GM12864 (cell line): Measurements from ENCODE around the gene CPLX1.

Experiments
- DNase-seq: peaks from one replicate; pipeline ENCODE4 v3.0.0-alpha.2; 2011; ENCODE audit warnings: low read depth
- H3K4me3 ChIP-seq: 2 replicates; pipeline ENCODE4 v1.5.1; 2011; ENCODE audit warnings: mild to moderate bottlenecking, low read depth, low read length, control low read depth
- TF ChIP-seq, protein P1 (sequence below): IDR thresholded peaks from 2 replicates; pipeline ENCODE4 v1.5.1; 2011; ENCODE audit warnings: low read depth, mild to moderate bottlenecking, moderate library complexity, low read length, control low read depth, inconsistent platforms; ENCODE audit errors: missing control alignments

The CPLX1 gene

DNA sequence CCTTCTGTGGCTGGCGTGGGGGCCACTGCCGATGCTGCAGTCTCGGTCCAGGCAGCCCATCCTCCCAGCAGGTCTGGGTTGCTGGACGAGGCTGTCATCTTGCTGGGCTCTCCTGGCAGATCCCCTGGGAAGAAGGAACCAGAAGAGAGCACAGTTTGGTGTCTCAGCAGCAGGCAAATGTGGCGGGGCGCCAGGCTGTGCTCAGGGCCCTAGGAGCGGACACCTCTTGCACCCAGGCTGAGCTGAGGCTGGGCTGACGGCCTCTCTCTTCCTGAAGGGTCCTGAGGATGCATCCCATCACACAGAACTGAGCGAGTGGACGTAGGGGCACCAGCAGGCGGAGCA is 39.2 kb upstream of the CPLX1 start:
- H3K4me3 ChIP-seq = no peak overlapping the region
- TF ChIP-seq, protein P1, sequence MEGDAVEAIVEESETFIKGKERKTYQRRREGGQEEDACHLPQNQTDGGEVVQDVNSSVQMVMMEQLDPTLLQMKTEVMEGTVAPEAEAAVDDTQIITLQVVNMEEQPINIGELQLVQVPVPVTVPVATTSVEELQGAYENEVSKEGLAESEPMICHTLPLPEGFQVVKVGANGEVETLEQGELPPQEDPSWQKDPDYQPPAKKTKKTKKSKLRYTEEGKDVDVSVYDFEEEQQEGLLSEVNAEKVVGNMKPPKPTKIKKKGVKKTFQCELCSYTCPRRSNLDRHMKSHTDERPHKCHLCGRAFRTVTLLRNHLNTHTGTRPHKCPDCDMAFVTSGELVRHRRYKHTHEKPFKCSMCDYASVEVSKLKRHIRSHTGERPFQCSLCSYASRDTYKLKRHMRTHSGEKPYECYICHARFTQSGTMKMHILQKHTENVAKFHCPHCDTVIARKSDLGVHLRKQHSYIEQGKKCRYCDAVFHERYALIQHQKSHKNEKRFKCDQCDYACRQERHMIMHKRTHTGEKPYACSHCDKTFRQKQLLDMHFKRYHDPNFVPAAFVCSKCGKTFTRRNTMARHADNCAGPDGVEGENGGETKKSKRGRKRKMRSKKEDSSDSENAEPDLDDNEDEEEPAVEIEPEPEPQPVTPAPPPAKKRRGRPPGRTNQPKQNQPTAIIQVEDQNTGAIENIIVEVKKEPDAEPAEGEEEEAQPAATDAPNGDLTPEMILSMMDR = no peak
- DNase-seq = no peak

DNA sequence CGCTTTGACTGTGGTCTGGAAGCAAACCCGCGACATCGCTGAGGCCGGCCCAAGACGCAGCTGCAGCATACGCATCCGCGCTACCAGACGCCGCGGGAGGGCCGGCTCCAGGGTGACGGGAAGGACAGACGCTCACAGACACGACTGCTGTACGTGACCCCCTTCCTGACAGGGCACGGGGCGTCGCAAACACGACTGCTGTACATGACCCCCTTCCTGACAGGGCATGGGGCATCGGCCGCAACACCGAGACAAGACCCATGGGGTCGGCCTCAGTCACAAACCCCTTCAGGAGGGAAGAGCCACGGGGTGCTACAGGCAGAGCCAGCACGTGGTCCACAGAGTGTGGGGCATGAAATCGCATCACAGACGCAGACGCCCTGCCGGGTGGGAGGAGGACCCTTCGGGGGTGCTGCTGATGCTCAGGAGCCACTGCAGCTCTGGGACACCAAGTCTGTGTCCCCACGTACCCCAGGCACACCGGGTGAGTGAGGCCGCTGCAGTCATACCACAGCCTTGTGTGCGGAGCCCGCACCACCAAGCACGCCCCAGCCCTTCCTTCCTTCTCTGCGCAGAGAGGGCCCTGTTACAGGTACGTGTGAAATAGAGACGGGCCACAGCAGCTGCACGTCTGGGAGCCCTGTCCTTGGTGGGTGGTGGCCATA is 38.7 kb upstream of the CPLX1 start:
- DNase-seq = no peak
- H3K4me3 ChIP-seq = no peak overlapping the region
- TF ChIP-seq, protein P1 = no peak

DNA sequence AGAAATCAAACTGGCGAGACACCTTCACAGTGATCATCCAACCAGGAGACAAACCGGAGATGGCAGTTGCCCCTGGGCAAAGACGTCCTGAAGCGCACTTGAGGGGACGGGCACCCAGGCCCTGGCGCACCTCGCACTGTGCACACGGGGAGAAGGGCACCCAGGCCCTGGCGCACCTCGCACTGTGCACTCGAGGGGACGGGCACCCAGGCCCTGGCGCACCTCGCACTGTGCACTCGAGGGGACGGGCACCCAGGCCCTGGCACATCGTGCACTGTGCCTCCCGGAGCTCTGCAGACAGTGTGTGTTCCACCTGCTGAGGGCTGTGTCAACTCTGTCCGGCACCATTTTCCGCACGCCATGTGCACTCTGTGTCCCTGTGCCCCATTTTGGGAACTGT is 34.6 kb upstream of the CPLX1 start:
- TF ChIP-seq, protein P1 = no peak
- DNase-seq = no peak
- no peak overlapping the region for H3K4me3 ChIP-seq

DNA sequence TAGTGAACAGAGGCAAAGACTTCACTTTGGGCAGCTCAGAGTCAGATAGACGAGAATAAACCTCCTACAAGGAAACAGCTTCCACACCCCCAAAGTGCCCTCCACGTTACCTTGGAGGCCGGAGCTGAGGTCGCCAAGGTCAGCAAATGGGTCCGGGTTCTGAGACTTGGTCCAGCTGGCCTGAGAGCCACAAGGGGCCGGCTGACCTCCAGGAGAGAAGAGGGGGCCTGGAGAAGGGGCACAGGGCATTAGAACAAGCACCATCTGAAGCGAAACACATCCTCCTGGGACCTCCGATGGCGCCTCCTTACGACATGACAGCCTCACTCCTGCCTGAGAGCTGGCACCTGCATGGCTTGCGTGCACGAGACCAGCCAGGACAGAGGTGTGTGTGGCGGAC is 33.6 kb upstream of the CPLX1 start:
- no peak overlapping the region for H3K4me3 ChIP-seq
- no peak for DNase-seq
- TF ChIP-seq, protein P1 = no peak

DNA sequence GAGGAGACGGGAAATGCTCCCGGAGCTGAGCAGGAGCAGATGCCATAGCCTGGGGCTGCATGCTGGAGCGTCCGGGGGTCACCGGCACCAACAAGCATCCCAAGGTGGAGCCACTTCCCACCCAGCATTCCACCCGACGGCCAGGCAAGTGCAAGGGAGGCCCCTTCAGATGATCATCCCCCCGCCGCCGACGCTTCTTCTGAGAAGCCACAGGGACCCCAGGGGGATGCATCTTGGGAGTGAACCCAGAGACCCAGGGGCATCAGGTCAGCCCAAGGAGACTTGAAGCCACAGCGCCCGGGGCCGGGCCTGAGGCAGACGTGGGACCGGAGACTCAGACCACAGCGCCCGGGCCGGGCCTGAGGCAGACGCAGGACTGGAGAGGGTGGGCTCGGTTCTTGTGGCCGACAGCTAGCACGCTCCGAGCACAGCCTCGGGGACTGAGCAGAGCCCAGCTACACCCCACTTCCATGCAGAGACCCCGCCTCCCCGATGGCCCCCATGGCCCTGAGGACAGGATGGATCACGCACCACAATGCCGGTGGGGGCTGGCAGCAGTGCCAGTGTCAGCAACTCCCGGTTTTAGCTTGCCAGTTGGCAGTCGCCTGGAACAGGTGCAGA is 33.0 kb upstream of the CPLX1 start:
- DNase-seq = no peak
- TF ChIP-seq, protein P1 = no peak

DNA sequence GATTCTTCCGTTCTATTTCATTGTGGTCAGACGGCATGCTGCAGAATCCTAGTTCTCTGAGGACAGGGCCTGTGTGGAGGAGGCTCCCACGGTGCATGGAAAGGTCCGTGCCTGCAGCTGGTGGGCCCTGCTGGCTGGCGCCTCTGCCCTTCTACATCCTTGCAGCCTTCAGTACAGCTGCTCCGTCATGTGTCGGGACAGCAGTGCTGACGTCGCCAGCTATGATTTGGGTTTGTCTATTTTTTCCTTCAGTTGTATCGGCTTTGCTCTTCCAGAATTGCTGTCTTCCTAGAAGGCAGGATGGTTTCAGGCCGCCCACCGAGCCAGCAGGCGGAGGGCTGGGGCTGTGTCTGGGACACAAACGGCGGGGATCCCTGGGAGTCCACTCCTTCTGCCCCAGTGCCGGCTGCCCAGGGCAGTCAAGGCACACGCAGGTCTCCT is 32.1 kb upstream of the CPLX1 start:
- TF ChIP-seq, protein P1 = no peak
- no peak for DNase-seq

More for the DNA sequence above, 33.0 kb upstream of the CPLX1 start:
- no peak overlapping the region for H3K4me3 ChIP-seq

DNA sequence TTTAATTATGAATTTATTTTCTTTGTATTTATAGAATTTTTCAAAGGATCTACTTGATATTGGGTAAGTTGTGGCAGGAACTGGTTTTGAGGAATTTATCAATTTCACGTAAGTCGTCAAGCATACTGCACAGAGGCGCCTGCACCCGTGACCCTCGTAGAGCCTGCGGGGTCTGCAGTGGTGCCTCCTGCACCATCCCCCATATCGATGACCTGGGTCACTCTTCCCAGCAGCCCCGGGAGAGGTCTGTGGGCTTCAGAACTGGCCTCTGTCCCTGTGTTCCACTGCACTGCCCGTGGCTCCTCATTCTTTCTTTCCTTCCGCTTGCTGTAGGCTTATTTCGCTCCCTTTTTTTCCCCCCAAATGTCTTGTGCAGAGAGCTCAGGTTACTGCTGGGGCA is 31.5 kb upstream of the CPLX1 start:
- TF ChIP-seq, protein P1 = no peak
- DNase-seq = no peak
- H3K4me3 ChIP-seq = no peak overlapping the region

More for the DNA sequence above, 32.1 kb upstream of the CPLX1 start:
- no peak overlapping the region for H3K4me3 ChIP-seq
